Kasumi-1 (cell line): ENCODE measurements around the gene NRBP1.
"Not testable (repeated sequence)": the region's sequence is repeated elsewhere in the genome, so short reads cannot be mapped to it uniquely, and the experiment has no call there.

Experiments used
- DNase-seq, 2 experiments: peaks; one replicate each; lab custom pipeline; 2025; lab: John Stamatoyannopoulos, UW

NRBP1 gene

DNA sequence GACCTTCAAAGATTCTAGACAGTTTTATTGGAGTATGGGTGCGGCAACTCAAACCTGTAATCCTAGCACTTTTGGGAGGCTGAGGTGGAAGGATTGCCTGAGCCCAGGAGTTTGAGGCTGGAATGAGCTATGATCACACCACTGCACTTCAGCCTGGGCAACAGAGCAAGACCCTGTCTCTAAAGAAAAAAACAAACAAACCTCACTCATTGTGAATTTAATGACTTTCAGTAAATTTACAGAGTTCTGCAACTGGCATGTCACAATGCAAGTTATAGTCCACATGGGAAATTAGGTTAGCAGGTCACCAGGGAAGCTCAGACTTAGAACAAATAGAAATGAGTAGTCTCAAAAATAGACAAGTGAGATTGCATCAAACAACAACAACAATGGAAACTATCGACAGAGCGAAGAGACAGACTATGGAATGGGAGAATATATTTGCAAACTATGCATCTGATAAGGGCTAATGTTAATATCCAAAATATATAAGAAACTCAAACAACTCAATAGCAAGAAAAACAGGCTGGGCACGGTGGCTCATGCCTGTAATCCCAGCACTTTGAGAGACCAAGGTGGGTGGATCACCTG is 6.7 kb upstream of the NRBP1 start:
- DNase-seq = no peak

DNA sequence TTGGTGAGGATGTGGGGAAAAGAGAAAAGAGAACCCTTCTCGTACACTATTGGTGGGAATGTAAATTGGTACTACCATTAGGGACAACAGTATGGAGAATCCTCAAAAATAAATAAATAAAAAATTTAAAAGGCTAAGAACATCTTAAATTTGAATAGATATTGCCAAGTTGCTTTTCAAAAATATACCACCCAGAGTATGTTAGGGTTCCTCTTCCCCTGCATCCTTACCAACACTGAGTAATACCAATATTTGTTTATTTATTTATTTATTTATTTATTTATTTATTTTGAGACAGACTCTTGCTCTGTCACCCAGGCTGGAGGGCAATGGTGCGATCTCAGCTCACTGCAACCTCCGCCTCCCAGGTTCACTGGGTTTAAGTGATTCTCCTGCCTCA is 5.5 kb upstream of the NRBP1 start:
- DNase-seq = no peak

DNA sequence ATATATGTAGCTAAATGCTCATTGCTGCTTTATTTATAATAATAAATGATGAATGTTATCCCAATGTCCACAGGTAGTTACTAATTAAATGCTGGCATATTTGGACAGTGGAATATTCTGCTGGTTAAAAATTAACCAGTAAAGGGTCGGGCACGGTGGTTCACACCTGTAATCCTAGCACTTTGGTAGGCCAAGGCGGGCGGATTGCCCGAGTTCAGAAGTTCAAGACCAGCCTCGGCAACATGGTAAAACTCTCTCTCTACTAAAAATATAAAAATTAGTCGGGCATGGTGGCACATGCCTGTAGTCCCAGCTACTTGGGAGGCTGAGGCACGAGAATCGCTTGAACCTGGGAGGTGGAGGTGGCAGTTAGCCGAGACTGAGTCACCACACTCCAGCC is 3.4 kb upstream of the NRBP1 start:
- DNase-seq = not testable (repeated sequence)

- no peak for DNase-seq
Measured at GRCh38 chr2:27427863-27428212, 593 bp upstream of the NRBP1 start.

DNA sequence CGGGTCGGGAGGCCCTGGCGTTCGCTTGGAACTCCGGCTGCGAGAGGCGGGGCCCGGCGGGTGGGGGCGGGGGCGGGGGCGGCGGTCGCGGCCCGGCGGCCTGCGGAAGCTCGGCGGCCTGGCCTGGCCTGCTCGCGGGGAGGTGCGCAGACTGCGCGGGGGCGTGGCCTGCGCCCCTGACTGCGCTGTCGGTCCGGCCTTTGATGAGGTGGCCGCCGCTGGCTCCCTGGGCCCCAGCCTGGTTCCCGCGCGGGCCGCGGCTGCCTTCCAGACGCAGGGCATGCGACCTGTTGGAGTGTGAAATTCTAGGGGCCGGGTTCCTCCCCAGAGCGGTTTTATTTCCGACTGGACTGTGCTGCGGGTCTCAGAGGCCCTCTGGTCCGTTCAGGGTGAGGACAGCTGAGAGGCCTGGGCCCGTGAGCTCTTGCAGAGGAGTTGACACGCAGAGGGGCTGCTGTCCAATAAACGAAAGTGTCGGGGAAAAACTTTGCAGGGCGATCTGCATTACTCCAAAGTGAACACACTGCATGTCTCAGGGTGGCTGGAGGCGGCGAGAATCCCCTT is 629 bp downstream of the NRBP1 start:
- DNase-seq = peak; percentile 56 to 66

GRCh38 chr2:27431395-27431794 is 3.0 kb downstream of the NRBP1 start:
- no peak for DNase-seq

- DNase-seq = no peak
Measured at GRCh38 chr2:27435628-27436027, 7.2 kb downstream of the NRBP1 start.

- no peak for DNase-seq
Measured at GRCh38 chr2:27441226-27441926, 12.9 kb downstream of the NRBP1 start.

GRCh38 chr2:27441958-27442919 is 13.8 kb downstream of the NRBP1 start, which contains the start of gene KRTCAP3:
TSS of gene KRTCAP3 (plus strand) at chr2:27442381. CDS start at chr2:27442413, 32 bp downstream.
- no peak for DNase-seq

GRCh38 chr2:27442920-27443282 is 14.5 kb downstream of the NRBP1 start:
- no peak for DNase-seq

DNA sequence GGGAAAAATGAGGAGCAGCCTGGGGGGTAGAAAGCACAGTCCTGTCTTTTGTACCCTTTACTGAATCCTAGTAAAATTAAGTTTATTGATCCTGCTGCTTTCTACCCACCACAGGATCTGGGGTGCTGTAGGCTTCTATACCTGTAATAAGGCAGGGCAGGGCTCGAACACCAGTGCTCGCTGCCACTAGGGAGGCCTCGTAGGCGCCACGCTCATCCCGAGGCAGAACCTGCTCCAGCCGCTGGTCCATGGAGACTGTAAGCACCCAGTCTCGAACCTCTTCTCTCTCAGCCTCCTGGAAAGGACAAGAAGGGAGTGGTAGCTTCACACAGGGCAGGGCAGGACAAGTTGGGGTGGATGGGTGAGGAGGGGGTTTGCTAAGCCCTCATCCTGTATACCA is 16.7 kb downstream of the NRBP1 start:
- no peak for DNase-seq

- no peak for DNase-seq
Measured at GRCh38 chr2:27445615-27446014, 17.2 kb downstream of the NRBP1 start.

GRCh38 chr2:27446057-27446456 is 17.6 kb downstream of the NRBP1 start:
- no peak for DNase-seq

GRCh38 chr2:27448381-27448780 is 19.9 kb downstream of the NRBP1 start:
- DNase-seq = no peak

DNA sequence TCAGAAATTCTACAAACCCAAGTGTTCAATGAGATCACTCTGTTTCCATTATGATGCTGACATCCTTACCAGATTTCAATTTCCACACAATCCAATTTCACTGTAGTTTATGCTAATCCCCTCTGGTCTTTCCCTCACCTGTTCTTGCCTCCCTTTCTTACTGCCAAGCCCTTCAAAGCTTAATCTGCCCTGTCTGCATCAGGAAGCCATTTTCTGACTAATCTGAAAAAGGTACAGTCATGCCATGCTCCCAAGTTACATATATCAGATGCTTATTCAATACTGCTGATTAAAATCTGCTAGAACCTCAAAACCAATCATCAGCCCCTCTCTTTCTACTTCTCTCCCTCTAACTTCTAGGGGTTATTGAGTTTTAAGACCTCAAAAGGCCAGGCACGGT is 22.7 kb downstream of the NRBP1 start:
- DNase-seq = no peak

DNA sequence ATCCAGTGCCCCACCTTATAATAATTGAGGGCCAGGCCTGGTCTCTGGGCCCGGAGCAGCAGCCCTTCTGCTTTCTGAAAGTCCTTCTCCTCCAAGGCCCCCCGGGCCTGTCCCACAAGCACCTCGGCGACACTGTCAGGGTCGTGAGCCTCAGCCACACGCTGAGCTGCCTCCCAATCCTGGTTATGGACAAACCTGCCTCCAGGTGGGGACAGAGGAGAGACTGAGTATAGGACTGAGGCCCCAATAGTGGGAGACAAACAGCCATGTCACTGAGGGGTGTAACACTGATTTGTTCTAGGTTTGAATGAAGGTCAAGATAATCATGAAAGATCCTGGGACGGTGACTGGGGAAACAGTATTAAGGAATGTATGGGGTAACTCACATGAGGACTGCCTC is 25.5 kb downstream of the NRBP1 start:
- no peak for DNase-seq

- DNase-seq = no peak
Measured at GRCh38 chr2:27461118-27461517, 32.7 kb downstream of the NRBP1 start.

- no peak for DNase-seq
Measured at GRCh38 chr2:27464443-27464842, 36.0 kb downstream of the NRBP1 start.

DNA sequence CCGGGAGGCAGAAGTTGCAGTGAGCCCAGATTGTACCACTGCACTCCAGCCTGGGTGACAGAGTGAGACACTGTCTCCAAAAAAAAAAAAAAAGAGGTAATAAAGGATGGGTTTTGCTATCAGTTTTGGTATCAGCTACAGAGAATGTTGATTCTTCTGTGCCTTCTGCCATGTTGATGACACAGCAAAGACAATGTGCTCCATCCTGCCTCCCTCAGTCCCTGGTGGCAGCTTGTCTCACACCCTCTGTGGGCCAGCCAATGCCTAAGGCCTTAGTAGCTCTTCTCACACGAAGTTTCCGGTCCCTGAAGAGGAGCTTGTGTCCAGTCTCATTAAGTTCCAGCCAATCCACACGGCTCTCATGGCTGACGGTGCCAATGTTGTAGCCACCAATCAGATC is 43.5 kb downstream of the NRBP1 start:
- DNase-seq = no peak

DNA sequence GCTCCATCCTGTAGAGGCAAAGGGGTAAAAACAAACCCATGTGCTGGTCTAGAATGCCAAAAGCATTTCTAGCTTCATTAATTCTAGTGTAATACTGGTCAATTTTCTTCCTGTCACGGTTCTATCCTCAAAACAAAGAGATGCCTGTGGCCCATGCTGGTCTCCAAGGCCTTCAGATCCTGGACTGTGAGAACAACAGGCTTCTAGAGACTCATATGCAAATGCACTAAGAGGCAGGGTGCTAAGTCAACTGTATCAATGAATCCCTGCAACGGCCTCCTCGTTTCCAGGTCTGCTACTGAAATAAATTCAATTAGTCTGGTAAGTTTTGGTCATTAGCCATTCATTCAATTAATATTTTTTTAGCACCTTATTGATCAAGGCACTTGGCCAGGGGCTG is 57.1 kb downstream of the NRBP1 start:
- DNase-seq = no peak

DNA sequence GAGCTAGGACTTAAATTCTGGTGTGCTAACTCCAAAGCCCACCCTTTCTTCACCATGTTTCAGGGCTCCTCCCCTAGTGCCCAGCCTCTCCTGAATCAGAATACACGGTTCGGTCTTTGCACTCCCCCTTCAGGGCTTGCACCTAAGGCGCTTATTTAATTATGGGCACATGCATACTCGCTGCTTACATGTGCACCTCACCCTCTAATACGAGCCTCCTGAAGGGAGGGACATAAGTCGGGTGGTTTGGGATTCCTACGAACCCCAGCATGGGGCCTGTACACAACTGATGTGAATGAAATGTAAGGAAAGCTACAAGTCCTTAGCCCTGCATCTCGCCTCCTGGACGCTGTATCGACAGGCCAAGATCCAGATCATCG is 60.7 kb downstream of the NRBP1 start:
- peak in 1 of 2 experiments; percentile 33 for DNase-seq

GRCh38 chr2:27489498-27490397 is 61.3 kb downstream of the NRBP1 start, which contains the start of gene IFT172:
TSS of gene IFT172 (minus strand) at chr2:27489743. CDS start at chr2:27489653, 90 bp downstream.
- peak; percentile 99 for DNase-seq
